Measurements from ENCODE around the gene PHC1.

The PHC1 gene

GRCh38 chr12:8949342-8950220 is 35.3 kb downstream of the PHC1 start, which contains the start of gene M6PR:
M6PR (minus strand) TSS chr12:8949645; CDS start chr12:8946404, 3,241 bp downstream.
- no peaks in the 10 kb centered on the region for H3K4me1 ChIP-seq (ENCODE audit: insufficient read depth, low read length)
- no peaks in the 10 kb centered on the region for H3K9me3 ChIP-seq (ENCODE audit: control insufficient read depth, insufficient read depth, low read length)
- H3K9ac ChIP-seq (ENCODE audit: low read depth, low read length) = peak within 1 kb of the TSS; percentile 90
- H3K36me3 ChIP-seq (ENCODE audit: insufficient read depth, low read length) = peaks cover 11% of the 10 kb centered on the region

- Histone ChIP-seq H3K36me3 (ENCODE audit: insufficient read depth, low read length) (peaks cover 9% of the 10 kb centered on the region), H3K4me1 (ENCODE audit: insufficient read depth, low read length) (no peaks in the 10 kb centered on the region), H3K9me3 (ENCODE audit: control insufficient read depth, insufficient read depth, low read length) (no peaks in the 10 kb centered on the region), H3K9ac (ENCODE audit: low read depth, low read length) (peak overlapping the region; percentile 90)
Observed at GRCh38 chr12:8950221-8950527, 35.9 kb downstream of the PHC1 start.

GRCh38 chr12:8950702-8951478 is 36.6 kb downstream of the PHC1 start:
- Histone ChIP-seq H3K9me3 (ENCODE audit: control insufficient read depth, insufficient read depth, low read length) (no peaks in the 10 kb centered on the region), H3K4me1 (ENCODE audit: insufficient read depth, low read length) (no peaks in the 10 kb centered on the region), H3K9ac (ENCODE audit: low read depth, low read length) (peak overlapping the region; percentile 90), H3K36me3 (ENCODE audit: insufficient read depth, low read length) (peaks cover 2% of the 10 kb centered on the region; the same call in 1 of the 2 replicates)

- H3K4me1 ChIP-seq (ENCODE audit: insufficient read depth, low read length) = no peaks in the 10 kb centered on the region
- H3K9ac ChIP-seq (ENCODE audit: low read depth, low read length) = no peak overlapping the region
- H3K36me3 ChIP-seq (ENCODE audit: insufficient read depth, low read length) = no peaks in the 10 kb centered on the region; the same call in 1 of the 2 replicates
- no peaks in the 10 kb centered on the region for H3K9me3 ChIP-seq (ENCODE audit: control insufficient read depth, insufficient read depth, low read length)
Observed at GRCh38 chr12:8951744-8952143, 37.4 kb downstream of the PHC1 start.

GRCh38 chr12:8953773-8954402 is 39.6 kb downstream of the PHC1 start:
- no peaks in the 10 kb centered on the region for H3K9me3 ChIP-seq (ENCODE audit: control insufficient read depth, insufficient read depth, low read length)
- H3K36me3 ChIP-seq (ENCODE audit: insufficient read depth, low read length) = no peaks in the 10 kb centered on the region
- no peaks in the 10 kb centered on the region for H3K4me1 ChIP-seq (ENCODE audit: insufficient read depth, low read length)
- no peak overlapping the region for H3K9ac ChIP-seq (ENCODE audit: low read depth, low read length)

GRCh38 chr12:8956073-8956472 is 41.8 kb downstream of the PHC1 start:
- H3K9me3 ChIP-seq (ENCODE audit: control insufficient read depth, insufficient read depth, low read length) = no peaks in the 10 kb centered on the region
- no peaks in the 10 kb centered on the region for H3K36me3 ChIP-seq (ENCODE audit: insufficient read depth, low read length)
- H3K4me1 ChIP-seq (ENCODE audit: insufficient read depth, low read length) = no peaks in the 10 kb centered on the region
- H3K9ac ChIP-seq (ENCODE audit: low read depth, low read length) = no peak overlapping the region

- H3K4me1 ChIP-seq (ENCODE audit: insufficient read depth, low read length) = no peaks in the 10 kb centered on the region
- no peaks in the 10 kb centered on the region for H3K36me3 ChIP-seq (ENCODE audit: insufficient read depth, low read length)
- H3K9ac ChIP-seq (ENCODE audit: low read depth, low read length) = no peak overlapping the region
- no peaks in the 10 kb centered on the region for H3K9me3 ChIP-seq (ENCODE audit: control insufficient read depth, insufficient read depth, low read length)
Observed at GRCh38 chr12:8956772-8957171, 42.5 kb downstream of the PHC1 start.

- Histone ChIP-seq H3K9ac (ENCODE audit: low read depth, low read length) (no peak overlapping the region), H3K9me3 (ENCODE audit: control insufficient read depth, insufficient read depth, low read length) (no peaks in the 10 kb centered on the region), H3K36me3 (ENCODE audit: insufficient read depth, low read length) (no peaks in the 10 kb centered on the region), H3K4me1 (ENCODE audit: insufficient read depth, low read length) (no peaks in the 10 kb centered on the region)
Observed at GRCh38 chr12:8957561-8957960, 43.3 kb downstream of the PHC1 start.

- Histone ChIP-seq H3K9me3 (ENCODE audit: control insufficient read depth, insufficient read depth, low read length) (no peaks in the 10 kb centered on the region), H3K4me1 (ENCODE audit: insufficient read depth, low read length) (no peaks in the 10 kb centered on the region), H3K36me3 (ENCODE audit: insufficient read depth, low read length) (no peaks in the 10 kb centered on the region), H3K9ac (ENCODE audit: low read depth, low read length) (no peak overlapping the region)
Observed at GRCh38 chr12:8958066-8958465, 43.8 kb downstream of the PHC1 start.

GRCh38 chr12:8960176-8960575 is 45.9 kb downstream of the PHC1 start:
- no peaks in the 10 kb centered on the region for H3K9me3 ChIP-seq (ENCODE audit: control insufficient read depth, insufficient read depth, low read length)
- H3K36me3 ChIP-seq (ENCODE audit: insufficient read depth, low read length) = no peaks in the 10 kb centered on the region
- H3K4me1 ChIP-seq (ENCODE audit: insufficient read depth, low read length) = no peaks in the 10 kb centered on the region
- no peak overlapping the region for H3K9ac ChIP-seq (ENCODE audit: low read depth, low read length)

GRCh38 chr12:8968761-8969160 is 54.5 kb downstream of the PHC1 start:
- H3K9ac ChIP-seq (ENCODE audit: low read depth, low read length) = no peak overlapping the region
- no peaks in the 10 kb centered on the region for H3K4me1 ChIP-seq (ENCODE audit: insufficient read depth, low read length)
- H3K36me3 ChIP-seq (ENCODE audit: insufficient read depth, low read length) = no peaks in the 10 kb centered on the region
- peaks cover 6% of the 10 kb centered on the region; the same call in 1 of the 2 replicates for H3K9me3 ChIP-seq (ENCODE audit: control insufficient read depth, insufficient read depth, low read length)

- Histone ChIP-seq H3K9ac (ENCODE audit: low read depth, low read length) (no peak overlapping the region), H3K4me1 (ENCODE audit: insufficient read depth, low read length) (no peaks in the 10 kb centered on the region)
Observed at GRCh38 chr12:8969861-8970411, 55.6 kb downstream of the PHC1 start.

GRCh38 chr12:8970432-8970831 is 56.1 kb downstream of the PHC1 start:
- no peaks in the 10 kb centered on the region for H3K4me1 ChIP-seq (ENCODE audit: insufficient read depth, low read length)
- H3K36me3 ChIP-seq (ENCODE audit: insufficient read depth, low read length) = no peaks in the 10 kb centered on the region
- peaks cover 6% of the 10 kb centered on the region; the same call in 1 of the 2 replicates for H3K9me3 ChIP-seq (ENCODE audit: control insufficient read depth, insufficient read depth, low read length)

More at GRCh38 chr12:8969861-8970411, 55.6 kb downstream of the PHC1 start:
- H3K9me3 ChIP-seq (ENCODE audit: control insufficient read depth, insufficient read depth, low read length) = peaks cover 6% of the 10 kb centered on the region; the same call in 1 of the 2 replicates
- no peaks in the 10 kb centered on the region for H3K36me3 ChIP-seq (ENCODE audit: insufficient read depth, low read length)

GRCh38 chr12:8980137-8980536 is 65.8 kb downstream of the PHC1 start:
- no peaks in the 10 kb centered on the region for H3K9me3 ChIP-seq (ENCODE audit: control insufficient read depth, insufficient read depth, low read length)
- no peaks in the 10 kb centered on the region for H3K4me1 ChIP-seq (ENCODE audit: insufficient read depth, low read length)
- H3K36me3 ChIP-seq (ENCODE audit: insufficient read depth, low read length) = no peaks in the 10 kb centered on the region
- H3K9ac ChIP-seq (ENCODE audit: low read depth, low read length) = no peak overlapping the region

More at GRCh38 chr12:8970432-8970831, 56.1 kb downstream of the PHC1 start:
- H3K9ac ChIP-seq (ENCODE audit: low read depth, low read length) = no peak overlapping the region
